Right lung (tissue), 5 donors: Measurements from ENCODE around the gene SLC12A4. TPM values are rescaled to one million over a fixed set of nuclear protein-coding genes. Genes with fewer than 3 reads are reported as not detected.
"Not testable (repeated sequence)": the region's sequence is repeated elsewhere in the genome, so short reads cannot be mapped to it uniquely, and the experiment has no call there.

Experiments used
- DNase-seq, 2 donors: peaks; one replicate each; pipeline ENCODE4 v3.0.0-alpha.2; 2013
- polyA plus RNA-seq, 5 donors: library from polyadenylated mRNA; unstranded; fragments of 120-200 nt; gene quantifications; one replicate each; pipeline versions ENCODE4 v1.2.1 to v1.2.3, GENCODE V29; 2013; ENCODE audit warnings: inconsistent platforms in 1 of 5, low replicate concordance in 1 of 5; ENCODE audit not compliant: insufficient read length in 5 of 5, insufficient read depth in 1 of 5

Gene SLC12A4
- polyA plus RNA-seq, 5 donors, result 36.1 to 53.9 (median 47.5) TPM

DNA sequence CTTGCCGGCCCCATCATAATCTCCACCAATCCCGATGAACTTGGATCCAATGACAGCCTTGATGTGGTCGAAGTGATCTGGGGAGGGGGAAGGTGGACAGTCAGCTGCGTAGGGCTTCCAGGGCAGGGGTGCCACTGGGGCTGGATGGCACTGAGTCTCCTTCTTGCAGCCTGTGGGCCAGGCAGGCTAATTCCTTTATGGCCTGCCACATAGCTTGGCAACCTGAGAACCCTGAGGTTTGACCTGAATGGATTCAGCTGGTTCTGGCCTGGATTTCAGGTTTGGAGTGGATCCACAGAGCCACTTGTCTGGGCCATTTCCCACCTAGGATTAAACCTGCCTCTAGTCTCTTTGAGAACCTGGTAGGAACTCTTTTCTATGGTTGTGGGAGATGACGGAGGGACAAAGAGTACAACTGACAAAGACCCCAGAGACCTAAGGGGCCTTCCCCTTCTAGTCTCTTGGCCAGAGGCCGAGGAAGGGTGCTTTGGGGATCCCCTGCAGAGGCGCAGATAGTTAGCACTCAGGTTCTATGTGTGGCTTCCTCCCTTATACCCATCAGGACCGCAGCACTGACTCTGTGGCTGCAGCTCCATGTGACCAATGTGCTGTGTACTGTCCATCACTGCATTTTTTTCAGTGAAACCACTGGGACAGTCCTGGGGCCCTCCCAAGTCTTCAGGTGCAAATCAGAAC lies 21.0 kb upstream of the SLC12A4 start:
- no peak for DNase-seq

DNA sequence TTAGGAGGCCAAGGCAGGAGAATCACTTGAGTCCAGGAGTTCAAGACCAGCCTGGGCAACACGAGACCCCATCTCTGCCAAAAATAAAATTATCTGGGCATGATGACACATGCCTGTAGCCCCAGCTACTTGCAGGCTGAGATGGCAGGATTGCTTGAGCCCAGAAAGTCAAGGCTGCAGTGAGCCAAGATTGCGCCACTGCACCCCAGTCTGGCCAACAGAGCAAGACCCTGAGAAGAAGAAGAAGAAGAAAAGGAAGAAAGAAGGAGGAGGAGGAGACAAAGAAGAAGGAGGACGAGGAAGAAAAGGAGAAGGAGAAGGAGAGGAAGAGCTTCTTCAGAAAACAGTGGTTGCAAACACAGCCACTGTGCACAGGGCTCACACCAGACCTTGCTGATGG lies 20.2 kb upstream of the SLC12A4 start:
- DNase-seq, result no peak

DNA sequence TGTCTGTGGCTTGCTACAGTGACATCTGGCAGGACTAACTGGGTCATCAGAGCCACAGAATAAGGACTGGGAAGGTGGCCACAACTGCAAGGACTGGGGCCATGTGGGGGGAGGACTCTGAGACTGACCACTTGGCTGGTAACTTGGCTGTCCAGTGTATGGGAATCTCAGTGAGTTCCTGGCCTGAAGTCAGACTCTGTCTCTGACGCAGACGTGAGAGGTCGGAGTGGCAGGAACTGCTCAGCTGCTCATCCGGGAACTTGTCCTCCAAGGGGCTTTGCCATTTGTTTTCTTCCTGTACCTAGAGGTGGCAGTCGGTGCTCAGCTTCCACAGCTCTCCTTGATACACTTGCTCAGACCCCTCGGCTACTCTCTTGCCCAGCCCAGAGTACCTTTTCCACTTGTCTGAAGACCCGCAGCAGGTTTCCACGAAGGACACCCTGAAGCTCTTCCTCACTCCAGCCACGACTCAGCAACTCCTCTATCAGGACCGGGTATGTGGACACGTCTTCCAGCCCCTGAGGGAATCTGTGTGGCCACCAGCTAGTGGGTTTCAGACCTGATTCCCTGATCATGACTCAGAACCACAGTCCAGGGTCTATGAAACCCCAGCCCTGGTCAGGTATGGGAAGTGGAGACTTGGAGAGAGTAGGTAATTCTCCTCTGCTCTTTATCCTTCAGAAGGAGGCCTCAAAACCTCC lies 19.2 kb upstream of the SLC12A4 start:
- DNase-seq, result no peak

DNA sequence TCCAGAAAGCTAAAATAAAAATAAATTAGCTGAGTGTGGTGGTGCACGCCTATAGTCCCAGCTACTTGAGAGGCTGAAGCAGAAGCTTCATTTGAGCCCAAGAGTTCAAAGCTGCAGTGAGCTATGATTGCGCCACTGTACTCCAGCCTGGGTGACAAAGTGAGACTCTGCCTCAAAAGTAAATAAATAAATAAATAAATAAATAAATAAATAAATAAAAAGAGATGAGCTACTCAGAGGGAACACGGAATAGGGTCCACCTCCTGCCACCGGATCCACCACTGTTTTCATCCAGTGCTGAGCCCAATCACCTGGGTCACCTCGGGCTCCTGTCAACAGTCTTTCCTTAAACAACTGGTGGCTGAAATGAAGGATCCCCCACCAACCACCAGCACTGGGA lies 18.5 kb upstream of the SLC12A4 start:
- no peak for DNase-seq

DNA sequence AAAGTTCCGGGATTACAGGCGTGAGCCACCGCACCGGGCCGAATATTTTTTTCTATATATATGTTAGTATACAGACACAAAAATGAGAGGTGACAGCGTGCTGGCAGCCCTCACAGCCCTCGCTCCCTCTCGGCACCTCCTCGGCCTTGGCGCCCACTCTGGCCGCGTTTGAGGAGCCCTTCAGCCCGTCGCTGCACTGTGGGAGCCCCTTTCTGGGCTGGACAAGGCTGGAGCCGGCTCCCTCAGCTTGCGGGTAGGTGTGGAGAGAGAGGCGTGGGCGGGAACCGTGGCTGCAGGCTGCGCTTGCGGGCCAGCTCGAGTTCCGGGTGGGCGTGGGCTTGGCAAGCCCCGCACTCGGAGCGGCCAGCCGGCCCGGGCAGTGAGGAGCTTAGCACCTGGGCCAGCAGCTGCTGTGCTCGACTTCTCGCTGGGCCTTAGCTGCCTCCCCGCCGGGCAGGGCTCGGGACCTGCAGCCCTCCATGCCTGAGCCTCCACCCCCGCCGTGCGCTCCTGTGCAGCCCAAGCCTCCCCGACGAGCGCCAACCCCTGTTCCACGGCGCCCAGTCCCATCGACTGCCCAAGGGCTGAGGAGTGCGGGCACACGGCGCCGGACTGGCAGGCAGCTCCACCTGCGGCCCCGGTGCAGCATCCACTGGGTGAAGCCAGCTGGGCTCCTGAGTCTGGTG lies 13.7 kb upstream of the SLC12A4 start:
- no peak for DNase-seq

DNA sequence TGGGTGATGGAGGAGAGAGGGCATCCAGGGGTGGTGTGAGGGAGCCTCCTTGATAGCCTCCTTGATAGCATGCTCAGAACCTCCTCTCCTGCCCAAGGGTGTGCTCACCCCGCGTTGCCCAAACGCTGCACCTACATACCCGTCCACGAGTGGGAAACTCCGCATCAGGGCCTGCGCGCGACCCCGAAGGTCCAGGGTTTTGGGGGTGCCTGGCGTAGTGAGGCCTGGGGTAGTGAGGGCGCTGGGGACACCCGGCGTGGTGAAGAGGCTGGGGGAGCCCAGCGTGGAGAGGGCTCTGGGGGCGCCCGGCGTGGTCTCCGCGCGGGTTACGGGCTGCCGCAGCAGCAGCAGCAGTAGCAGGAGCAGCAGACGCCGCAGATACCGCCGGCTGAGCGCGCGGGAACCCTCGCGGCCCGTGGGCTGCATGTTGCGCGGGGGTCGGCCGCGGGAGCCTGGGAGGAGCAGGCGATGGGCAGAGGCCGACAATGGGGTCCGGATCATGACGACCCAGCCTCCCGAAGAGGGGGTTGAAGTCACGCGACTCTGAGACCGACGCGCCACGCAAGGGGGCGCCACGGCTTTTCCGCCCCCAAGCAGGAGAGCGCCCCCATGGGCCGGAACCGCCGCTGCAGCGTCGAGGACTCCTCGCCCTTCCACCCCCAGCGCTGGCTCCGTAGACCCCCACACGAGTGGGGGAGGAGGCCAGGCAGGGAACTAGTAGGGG lies 11.7 kb upstream of the SLC12A4 start, which contains the start of gene DPEP3:
TSS of gene DPEP3 (minus strand) at position 545 of the 724 bp plus-strand sequence. CDS start at position 426, 119 bp downstream.
- no peak for DNase-seq

DNA sequence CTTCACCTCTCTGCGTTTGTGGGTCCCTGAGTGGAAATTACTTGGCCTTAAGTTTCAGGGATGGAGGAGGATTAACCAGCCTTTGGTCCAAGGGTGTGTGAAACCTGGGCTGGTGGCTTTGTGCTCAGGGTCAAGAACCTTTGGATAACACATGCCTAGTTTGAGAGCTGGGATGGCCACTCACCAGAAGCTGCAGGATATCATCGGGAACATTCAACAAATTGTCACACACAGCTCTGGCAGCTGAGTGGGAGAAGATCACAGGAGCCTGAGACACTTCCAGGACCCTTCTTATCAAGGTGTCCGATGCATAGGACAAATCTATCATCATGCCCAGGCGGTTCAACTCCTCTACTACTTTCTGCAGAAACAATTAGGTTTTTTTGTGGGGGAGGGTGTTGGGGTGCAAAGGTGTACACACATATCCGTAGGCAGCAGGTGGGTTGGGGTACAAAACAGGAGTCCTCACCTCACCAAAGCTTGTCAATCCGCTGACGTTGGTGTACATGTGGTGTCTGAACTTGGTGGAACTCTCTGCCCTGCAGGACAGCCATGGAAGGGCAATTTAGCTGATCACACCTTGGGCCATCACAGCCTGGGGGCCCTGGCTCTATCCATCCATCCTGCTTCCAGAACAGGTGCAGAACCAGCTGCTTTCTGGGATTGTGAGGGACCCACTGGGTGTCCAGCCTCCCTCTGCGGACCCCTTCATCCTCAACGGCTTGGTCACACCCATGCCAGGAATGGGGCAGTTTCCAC lies 9.2 kb upstream of the SLC12A4 start:
- no peak for DNase-seq

DNA sequence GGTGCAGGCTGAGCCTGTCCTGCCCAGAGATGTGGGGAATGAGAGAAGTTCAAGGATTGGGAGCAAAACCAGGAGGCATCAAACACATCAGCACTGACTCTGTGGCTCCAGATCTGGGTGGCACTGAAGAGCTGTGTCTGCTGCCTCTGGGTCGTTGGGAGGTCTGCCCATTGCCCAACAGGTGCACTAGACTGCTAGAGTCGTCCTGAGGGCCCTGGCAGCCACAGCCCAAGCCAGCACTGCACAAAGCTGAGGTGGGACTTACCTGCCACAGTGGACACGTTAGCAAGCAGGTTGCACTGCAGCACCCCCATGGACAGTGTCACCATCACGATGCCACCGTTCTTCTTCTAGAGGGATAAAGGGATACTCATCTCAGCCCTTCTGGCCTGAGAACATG lies 8.6 kb upstream of the SLC12A4 start:
- no peak for DNase-seq

DNA sequence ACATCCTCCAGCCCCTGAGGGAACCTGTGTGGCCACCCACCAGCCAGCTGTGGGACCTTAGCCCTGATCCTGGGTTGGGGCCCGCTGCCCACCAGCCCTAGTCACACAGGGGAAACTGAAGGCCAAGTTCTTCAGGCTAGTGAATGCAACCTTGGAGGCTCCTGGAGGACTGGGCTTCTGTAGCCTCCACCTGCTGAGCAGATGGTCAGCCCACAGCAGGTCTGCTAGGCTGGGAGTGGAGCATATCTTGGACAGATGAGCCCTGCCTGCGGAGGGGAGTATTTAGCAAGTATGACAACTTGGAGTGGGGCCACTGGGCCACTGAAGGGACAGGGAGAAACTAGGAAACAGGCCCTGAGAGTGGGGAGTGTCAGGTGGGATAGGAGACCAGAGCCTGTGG lies 7.8 kb upstream of the SLC12A4 start:
- DNase-seq, result no peak

DNA sequence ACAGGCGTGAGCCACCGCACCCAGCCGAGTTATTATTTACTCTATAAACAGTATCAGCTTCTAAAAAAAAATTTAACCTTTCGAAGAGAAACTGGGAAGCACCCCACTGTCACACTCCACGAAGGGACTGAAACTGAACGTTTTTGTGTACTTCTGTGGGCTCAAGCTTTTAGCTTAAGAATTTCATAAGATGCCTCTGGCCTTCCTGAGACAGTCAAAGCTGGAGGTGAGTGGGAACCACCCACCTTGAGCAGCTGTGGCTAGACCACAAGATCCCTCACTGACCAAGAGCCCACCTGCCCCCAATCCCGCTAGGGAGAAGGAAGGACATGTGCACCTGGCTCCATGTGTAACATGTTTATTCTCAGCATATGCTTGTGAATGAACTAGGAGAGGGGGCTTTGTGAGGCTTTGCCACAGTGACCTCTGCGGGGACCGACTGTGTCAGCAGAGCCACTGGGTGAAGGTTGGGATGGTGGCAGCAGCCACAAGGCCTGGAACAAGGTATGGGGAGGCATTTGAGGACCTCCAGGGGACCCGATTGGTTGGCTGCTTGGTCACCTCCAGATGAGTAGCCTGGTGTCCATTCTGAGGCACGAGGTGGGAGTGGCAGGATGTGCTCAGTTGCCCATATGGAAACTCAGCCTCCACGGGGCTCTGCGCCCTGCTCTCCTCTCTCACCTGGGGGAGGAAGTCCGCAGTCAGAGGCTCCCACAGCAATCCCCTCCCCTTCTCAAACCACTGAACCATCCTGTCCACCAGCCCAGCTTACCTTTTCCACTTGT lies 7.1 kb upstream of the SLC12A4 start:
- DNase-seq, result no peak

DNA sequence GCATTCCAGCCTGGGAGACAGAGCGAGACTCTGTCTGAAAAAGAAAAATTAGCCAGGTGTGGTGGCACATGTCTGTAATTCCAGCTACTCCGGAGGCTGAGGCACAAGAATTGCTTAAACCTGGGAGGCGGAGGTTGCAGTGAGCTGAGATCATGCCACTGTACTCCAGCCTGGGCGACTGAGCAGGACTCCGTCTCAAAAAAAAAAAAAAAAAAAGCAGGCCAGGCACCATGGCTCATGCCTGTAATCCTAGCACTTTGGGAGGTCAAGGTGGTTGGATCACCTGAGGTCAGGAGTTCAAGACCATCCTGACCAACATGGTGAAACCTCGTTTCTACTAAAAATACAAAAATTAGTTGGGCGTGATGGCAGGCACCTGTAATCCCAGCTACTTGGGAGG lies 3.8 kb upstream of the SLC12A4 start:
- DNase-seq, result not testable (repeated sequence)

DNA sequence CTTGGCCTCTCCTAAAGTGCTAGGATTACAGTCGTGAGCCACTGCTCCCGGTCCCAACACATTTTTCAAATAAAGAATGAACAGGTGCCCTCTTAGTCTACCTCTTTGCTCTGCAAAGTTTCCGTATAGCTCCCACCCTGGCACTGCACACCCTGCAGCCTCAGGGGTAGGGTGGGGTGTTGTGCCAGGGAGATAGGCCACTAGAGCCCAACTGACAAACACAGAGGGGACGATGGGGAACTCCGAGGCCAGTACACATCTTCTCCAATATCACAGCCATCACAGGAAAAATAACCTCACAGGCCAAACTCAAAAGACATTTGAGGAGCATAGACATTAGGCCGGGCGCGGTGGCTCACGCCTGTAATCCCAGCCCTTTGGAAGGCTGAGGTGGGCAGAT lies 2.7 kb upstream of the SLC12A4 start:
- no peak for DNase-seq

DNA sequence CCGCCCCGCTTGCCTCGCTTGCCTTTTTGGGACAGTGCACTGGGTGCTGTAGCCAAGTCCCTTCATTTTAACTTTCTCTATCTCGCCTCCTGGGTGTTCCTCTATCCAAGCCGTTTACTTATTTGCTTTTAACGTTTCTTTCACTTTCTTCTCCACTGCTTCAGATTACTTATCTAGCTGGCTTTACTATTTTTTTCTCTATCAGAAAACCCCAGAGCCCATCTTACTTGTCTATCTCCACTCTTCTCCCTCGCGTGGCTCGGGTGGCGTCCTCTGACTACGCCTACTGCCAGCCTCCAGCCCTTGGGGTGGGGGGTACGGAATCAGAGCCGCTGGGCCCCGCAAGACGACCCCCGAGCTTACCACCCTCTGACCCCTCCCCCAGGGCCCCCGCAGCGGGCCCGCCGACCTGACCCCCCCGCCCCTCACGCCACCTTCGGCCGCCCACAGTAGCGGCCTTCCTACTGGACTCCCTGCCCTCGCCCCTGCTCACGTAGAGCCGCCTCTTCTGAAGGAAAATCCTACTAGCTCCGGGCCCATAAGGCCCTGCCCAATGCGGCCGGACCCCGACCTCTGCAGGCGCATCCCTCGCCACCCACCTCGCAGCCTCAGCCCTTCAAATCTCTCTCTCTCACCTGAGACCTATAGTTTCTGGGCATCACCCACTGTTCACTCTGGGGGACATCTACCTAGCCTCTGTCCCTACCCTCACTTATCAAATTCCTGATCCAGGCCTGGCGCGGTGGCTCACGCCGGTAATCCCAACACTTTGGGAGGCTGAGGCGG lies 1.0 kb upstream of the SLC12A4 start:
- DNase-seq, result no peak

DNA sequence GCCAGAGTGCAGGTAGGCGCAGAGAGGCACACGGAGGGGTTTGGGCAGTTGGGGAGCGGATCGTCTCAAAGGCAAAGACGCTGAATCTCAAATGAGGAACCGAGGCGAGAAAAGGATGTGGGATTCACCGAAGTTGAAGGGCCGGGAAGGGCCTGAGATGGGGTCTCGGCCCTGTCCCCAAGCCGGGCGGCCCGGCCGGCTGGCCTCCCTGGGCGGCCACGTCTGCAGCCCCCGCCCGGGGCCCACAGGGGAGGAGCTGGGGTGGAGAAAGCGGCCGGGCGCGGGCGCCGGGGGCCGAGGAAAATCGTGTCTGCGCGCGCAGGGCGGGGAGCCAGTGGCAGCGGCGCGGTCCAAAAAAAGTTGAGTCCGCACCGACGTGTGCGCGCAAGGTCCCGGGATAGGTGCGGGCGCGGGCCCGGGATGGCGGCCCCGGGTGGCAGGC lies 458 bp downstream of the SLC12A4 start:
- DNase-seq, result peak in 1 of 2 donors; percentile 38

DNA sequence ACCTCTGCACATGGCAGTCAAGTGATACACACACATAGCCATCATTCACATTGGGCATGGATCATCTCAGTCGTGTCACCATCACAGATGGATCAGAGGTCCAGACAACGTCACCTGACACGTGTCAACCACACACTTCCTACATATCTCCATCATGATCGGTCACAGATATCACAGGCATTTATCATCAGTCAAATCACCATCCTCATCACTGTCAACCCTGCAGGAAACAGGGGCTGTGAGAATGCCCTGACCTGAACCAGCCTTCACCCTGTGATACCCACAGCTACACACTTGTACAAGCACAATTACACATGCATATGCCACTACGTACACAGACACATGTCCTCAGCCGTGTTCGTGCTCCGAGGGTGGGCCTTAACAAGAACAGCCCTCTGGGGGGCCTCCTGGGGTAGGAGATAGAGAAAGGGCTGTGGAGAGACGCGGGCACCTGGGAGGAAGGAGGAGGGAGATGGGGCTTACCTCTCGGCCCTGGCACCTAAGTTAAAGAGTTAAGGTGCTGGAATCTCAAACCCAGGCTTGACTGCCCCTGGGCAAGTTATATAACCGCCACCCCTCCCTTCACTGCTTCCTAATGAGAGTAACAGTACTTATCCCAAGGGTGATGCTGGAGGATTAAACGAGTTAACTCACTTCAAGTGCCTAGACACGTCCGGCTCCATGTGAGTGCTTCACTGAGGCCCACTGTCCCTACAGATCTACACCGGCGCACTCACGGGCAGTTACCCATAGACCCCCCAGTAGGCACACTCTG lies 1.1 kb downstream of the SLC12A4 start:
- DNase-seq, result no peak

DNA sequence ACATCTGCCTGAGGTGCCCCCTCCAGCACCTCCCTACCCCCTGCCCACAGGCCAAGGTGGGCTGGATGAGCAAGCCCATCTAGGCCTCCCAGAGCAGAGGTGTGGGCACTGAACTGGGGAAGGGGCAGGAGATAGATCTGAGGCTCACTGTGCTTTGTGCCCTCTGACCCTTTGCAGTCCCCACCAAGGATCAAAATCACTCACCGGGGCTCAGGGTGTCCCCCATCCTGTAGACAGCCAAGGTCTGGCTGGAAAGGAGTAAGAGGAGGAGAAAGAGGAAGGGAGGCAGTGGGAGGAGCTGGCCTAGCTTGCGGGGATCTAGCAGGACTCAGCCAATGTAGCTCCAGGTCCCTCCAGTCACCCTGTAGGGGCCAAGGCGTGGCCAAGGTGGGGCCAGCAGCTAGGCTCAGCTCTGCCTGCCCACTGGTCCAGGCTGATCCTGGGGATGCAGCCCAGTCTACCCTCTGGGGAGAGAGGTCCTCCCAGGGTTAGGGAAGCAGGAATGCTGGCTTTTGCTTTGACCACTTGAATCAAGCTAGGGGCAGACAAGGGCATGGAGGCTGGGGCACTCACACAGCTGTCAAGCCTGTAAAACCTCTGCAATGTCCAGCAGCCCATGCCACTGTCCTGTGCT lies 1.8 kb downstream of the SLC12A4 start:
- DNase-seq, result no peak

DNA sequence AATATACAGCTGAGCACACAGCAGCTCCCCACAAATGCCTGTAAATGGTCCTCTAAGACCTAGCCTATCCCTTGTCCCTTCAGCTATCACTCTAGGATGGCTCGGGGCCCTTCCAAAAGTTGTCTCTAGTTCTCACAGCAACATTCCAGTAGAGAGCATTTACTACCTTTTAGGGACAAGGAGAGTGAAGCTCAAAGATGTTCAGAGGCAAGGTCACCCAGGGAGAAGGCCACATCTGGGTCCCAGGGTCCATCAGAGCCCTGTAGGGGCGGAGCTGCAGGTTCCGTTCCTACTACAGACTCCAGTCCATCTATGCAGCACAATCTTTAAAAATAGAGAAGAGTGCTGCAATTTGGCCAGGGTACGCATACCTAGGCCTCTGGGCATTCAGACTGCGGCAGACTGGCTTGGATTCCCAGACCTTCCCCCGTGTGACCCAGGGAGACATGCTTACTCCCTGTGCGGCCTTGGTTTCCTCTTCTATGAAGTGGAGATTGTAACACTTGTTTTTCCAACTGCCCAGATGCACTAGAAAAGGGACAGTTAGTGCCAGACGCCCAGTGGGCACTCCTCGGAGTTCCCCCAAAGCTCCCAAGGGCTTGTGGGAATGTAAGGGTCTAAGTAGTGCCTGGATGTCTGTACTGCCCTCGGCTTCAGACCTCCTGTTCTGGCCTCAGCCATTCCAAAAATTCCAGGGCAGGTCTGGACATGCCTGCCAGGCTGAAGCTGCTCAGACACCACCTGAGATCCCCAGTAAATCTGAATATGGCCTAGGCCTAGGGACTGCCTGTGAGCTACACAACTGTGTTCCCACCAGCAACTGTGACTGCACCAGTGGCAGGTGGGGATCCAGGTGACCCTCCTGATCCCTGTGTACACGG lies 2.5 kb downstream of the SLC12A4 start:
- DNase-seq, result no peak
